Uterus (tissue), 4 donors: Measurements from ENCODE around the gene MOB2. TPM values are rescaled to one million over a fixed set of nuclear protein-coding genes. Genes with fewer than 3 reads are reported as not detected.

Source experiments
- DNase-seq, 2 donors: peaks; one replicate each; pipeline ENCODE4 v3.0.0-alpha.2; 2019 to 2020
- H3K27ac ChIP-seq, 2 donors: fragments of 200-600 bp; sonication (generic); 1 replicate in 1 of 2; 2 replicates in 1 of 2; pipeline ENCODE4 v1.5.1; 2016 to 2018
- H3K27me3 ChIP-seq, 2 donors: fragments of 200-600 bp; sonication (generic); one replicate each; pipeline ENCODE4 v1.5.1; 2018 to 2019; ENCODE audit warnings: control low read depth in 1 of 2
- H3K36me3 ChIP-seq, 2 donors: fragments of 200-600 bp; sonication (generic); one replicate each; pipeline ENCODE4 v1.5.1; 2019; ENCODE audit warnings: control low read depth in 1 of 2
- H3K4me1 ChIP-seq, 2 donors: fragments of 200-600 bp; sonication (generic); one replicate each; pipeline ENCODE4 v1.5.1; 2018 to 2019; ENCODE audit warnings: control low read depth in 1 of 2
- H3K4me3 ChIP-seq, 2 donors: fragments of 200-600 bp; sonication (generic); 1 replicate in 1 of 2; 2 replicates in 1 of 2; pipeline ENCODE4 v1.5.1; 2018 to 2019; ENCODE audit warnings: mild to moderate bottlenecking in 1 of 2
- H3K9me3 ChIP-seq, 2 donors: fragments of 200-600 bp; sonication (generic); one replicate each; pipeline ENCODE4 v1.5.1; 2019; ENCODE audit warnings: control low read depth in 1 of 2
- POLR2A ChIP-seq, 2 donors: fragments of 450-650 bp; IDR thresholded peaks; one replicate each; pipeline ENCODE4 v1.6.1; 2016; ENCODE audit warnings: antibody characterized with exemption in 2 of 2, mild to moderate bottlenecking in 1 of 2, moderate library complexity in 1 of 2
- intact Hi-C: fragments of 100-400 bp; cut with DNase I; formaldehyde crosslinking; loops from one replicate; pipeline ENCODE4 v1.15.1; 2023; ENCODE audit warnings: low total_unique reads
- total RNA-seq, 4 donors: library from RNA; depleted of rRNA in 3 of 4; stranded (reverse); fragments of >200 nt in 3 of 4; gene quantifications; one replicate each; pipeline versions ENCODE4 v1.1.0 to v1.2.4, GENCODE V29; 2014 to 2023
- TF ChIP-seq, protein P1 (sequence below), 4 experiments: fragments of 200-600 bp in 2 of 4; fragments of 450-650 bp in 2 of 4; sonication (generic) in 2 of 4; IDR thresholded peaks; one replicate each; pipeline ENCODE4 v1.5.1; 2016 to 2019; ENCODE audit warnings: antibody characterized with exemption in 4 of 4, mild to moderate bottlenecking in 2 of 4, moderate library complexity in 1 of 4
- donor health status: DM: yes; HTN: yes; CAD: no.

The MOB2 gene, protein sequence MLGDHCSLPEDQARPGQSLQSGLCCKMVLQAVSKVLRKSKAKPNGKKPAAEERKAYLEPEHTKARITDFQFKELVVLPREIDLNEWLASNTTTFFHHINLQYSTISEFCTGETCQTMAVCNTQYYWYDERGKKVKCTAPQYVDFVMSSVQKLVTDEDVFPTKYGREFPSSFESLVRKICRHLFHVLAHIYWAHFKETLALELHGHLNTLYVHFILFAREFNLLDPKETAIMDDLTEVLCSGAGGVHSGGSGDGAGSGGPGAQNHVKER
- 10 to 100 TPM; 17.1 to 72.6 (median 23.6) TPM for total RNA-seq

DNA sequence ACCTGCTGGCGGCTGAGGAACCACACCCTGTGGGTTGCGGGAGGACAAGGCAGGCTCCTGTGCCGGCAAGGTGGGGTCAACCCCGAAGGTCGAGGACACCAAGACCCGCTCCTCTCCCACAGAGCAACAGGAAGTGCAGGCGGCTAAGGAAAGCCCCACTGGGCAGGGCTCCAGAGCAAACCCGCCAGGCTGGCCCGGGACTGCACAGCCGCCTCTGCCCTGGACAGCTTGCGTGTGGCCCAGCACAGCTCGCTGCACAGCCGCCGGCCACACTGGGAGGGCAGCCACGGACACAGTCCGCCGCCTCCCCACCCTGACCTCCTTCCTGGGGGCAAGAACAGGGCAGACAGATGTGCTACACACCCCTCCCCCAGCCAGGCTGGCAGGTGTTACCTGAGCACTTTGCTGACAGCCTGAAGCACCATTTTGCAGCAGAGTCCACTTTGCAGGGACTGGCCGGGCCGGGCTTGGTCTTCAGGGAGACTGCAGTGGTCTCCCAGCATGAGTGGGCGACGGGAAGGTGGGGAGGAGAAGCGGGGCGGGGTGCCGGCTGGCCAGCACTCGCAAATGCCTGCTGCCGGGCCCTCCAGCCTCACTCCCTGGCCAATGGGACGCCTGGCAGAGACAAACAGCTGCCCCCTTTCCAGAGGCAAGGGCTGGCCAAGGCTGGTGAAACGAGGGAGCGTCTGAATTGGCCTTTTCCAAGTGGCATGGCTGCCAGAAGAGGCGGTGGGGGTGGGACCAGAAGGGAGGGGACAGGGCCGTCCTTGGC is at the start of gene MOB2:
MOB2 (minus strand) TSS at position 726 of the 772 bp plus-strand sequence; CDS start at position 503, 223 bp downstream.
- Histone ChIP-seq H3K36me3 (no peaks in the 10 kb centered on the region), H3K4me1 (peaks cover 0 to 30% of the 10 kb centered on the region in 2 donors), H3K4me3 (peak within 1 kb of the TSS; percentile 13 to 33), H3K9me3 (no peaks in the 10 kb centered on the region), H3K27ac (peak within 1 kb of the TSS; percentile 51 to 84), H3K27me3 (no peaks in the 10 kb centered on the region)
- TF ChIP-seq POLR2A (IDR thresholded peaks at IDR 0.05) = no peak
- TF ChIP-seq, protein P1, sequence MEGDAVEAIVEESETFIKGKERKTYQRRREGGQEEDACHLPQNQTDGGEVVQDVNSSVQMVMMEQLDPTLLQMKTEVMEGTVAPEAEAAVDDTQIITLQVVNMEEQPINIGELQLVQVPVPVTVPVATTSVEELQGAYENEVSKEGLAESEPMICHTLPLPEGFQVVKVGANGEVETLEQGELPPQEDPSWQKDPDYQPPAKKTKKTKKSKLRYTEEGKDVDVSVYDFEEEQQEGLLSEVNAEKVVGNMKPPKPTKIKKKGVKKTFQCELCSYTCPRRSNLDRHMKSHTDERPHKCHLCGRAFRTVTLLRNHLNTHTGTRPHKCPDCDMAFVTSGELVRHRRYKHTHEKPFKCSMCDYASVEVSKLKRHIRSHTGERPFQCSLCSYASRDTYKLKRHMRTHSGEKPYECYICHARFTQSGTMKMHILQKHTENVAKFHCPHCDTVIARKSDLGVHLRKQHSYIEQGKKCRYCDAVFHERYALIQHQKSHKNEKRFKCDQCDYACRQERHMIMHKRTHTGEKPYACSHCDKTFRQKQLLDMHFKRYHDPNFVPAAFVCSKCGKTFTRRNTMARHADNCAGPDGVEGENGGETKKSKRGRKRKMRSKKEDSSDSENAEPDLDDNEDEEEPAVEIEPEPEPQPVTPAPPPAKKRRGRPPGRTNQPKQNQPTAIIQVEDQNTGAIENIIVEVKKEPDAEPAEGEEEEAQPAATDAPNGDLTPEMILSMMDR (IDR thresholded peaks at IDR 0.05) = no peak
- intact Hi-C loops = no loop called here
- DNase-seq = peak in 1 of 2 donors; percentile 56

DNA sequence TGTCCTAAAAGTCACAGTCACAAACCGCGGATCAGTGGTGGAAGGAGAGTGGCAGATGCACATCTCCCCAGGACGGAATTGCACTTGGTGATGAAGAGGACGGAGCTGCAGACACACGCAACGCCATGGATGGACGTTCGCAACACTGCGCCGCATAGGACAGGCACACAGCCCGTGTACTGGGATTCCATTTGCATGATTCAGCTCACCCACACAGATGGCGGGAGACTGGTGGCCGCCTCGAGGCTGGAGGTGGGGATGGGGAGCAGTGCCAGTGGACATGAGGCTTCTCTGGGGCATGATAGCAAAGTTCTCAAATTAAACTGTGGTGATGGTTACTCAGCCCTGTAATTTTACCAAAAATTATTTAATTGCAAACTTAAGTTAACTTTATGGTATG is 48.1 kb upstream of the MOB2 start:
- Histone ChIP-seq H3K4me3 (no peak overlapping the region), H3K9me3 (no peaks in the 10 kb centered on the region), H3K27me3 (no peaks in the 10 kb centered on the region), H3K36me3 (no peaks in the 10 kb centered on the region), H3K4me1 (peaks cover 8 to 23% of the 10 kb centered on the region in 2 donors), H3K27ac (peak overlapping the region in 1 of 2 donors; percentile 30)
- TF ChIP-seq POLR2A (IDR thresholded peaks at IDR 0.05) = no peak
- TF ChIP-seq, protein P1 (IDR thresholded peaks at IDR 0.05) = no peak
- intact Hi-C loops = no loop called here
- peak in 1 of 2 donors; percentile 29 for DNase-seq

DNA sequence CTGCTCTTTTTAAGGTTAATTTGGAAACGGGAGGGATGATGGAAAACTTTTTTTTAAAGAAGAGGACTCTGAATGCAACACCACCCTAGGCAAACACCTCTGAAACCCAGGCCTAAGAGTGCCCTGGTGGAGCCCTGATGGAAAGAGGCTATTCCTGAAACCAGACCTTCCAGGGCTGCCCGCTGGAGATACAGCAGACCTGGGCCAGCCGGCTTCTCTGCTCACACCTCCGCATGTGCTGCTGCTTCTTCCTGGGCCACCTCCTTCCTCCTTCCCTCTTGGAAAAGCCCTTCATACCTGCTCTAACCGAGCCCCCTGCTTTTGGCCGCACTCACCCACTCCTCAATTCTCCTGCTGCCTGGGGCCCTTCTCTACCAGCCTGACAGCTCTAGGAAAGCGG is 47.6 kb upstream of the MOB2 start:
- Histone ChIP-seq H3K27ac (no peak overlapping the region), H3K27me3 (no peaks in the 10 kb centered on the region), H3K9me3 (no peaks in the 10 kb centered on the region), H3K4me3 (no peak overlapping the region), H3K4me1 (peaks cover 8 to 23% of the 10 kb centered on the region in 2 donors), H3K36me3 (no peaks in the 10 kb centered on the region)
- intact Hi-C loops = no loop called here
- TF ChIP-seq POLR2A (IDR thresholded peaks at IDR 0.05) = no peak
- DNase-seq = no peak

DNA sequence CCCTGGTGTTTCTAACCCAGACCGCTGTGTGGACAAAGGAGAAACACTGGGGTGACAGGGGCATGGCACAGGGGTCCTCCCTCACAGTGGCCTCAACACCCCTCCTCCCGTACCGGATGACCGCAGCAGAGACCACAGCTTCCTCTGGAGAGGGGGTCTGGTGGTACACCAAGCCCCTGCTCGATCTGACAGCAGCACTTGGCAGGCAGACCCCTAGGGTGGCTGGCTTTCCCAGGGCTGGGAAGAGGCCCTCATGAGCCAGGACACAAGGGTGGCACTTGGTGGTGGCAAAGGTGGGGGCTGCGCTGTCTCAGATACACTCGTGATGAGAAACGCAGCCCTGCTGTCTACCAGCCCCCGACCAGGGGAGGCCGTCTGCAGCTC is 46.8 kb upstream of the MOB2 start:
- intact Hi-C loops = no loop called here
- H3K9me3 ChIP-seq = no peaks in the 10 kb centered on the region
- TF ChIP-seq, protein P1 (IDR thresholded peaks at IDR 0.05) = no peak
- TF ChIP-seq POLR2A (IDR thresholded peaks at IDR 0.05) = no peak
- H3K4me1 ChIP-seq = peaks cover 8 to 23% of the 10 kb centered on the region in 2 donors
- no peak overlapping the region for H3K4me3 ChIP-seq
- H3K27me3 ChIP-seq = no peaks in the 10 kb centered on the region
- H3K27ac ChIP-seq = peak overlapping the region in 1 of 2 donors; percentile 49
- DNase-seq = no peak
- no peaks in the 10 kb centered on the region for H3K36me3 ChIP-seq

DNA sequence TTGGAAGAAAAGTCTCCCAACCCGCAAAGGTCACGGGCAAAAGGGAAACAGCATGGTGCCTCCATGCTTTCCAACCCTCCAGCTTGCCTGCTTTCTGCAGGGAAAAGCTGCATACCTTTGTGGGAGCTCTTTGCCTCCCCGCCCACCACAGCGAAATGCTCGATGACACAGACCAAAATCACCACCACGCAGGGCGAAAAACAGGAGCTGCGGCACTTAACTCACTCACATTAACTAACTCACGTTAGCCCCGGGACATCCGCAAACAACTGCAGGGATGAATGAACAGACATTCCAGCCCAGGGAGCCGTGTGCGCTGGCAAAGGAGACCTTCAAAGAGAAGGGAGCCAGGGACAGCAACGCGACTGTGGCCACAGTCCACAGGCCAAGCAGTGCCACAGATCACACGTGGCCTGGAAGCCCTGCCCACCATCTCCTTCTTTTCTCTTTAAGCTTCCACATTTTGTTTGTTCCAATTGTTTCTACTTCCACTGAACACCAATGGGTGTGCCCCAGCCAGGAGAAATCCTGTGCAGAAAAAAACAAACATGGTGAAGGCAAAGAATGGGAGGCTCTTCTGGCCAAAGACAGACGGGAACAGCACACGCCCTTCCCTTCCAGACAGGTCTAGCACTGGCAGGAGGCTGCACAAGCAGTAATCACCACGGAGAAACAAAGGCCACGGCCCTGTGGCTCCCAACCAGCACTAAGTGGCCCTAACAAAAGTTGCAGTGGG is 46.2 kb upstream of the MOB2 start:
- intact Hi-C loops = no loop called here
- H3K36me3 ChIP-seq = no peaks in the 10 kb centered on the region
- DNase-seq = no peak
- peak overlapping the region; percentile 37 to 49 for H3K27ac ChIP-seq
- TF ChIP-seq, protein P1 (IDR thresholded peaks at IDR 0.05) = no peak
- no peak for TF ChIP-seq POLR2A (IDR thresholded peaks at IDR 0.05)
- no peaks in the 10 kb centered on the region for H3K27me3 ChIP-seq
- no peaks in the 10 kb centered on the region for H3K9me3 ChIP-seq
- no peak overlapping the region for H3K4me3 ChIP-seq
- peaks cover 8 to 23% of the 10 kb centered on the region in 2 donors for H3K4me1 ChIP-seq
